HepG2 (cell line): ENCODE results near the gene OR10P1. TPM values are rescaled to one million over a fixed set of nuclear protein-coding genes. Genes with fewer than 3 reads are reported as not detected.

ENCODE experiments used
- ATAC-seq: fragments of 200-7000 bp; cut with Tn5 transposase; 3 replicates; pipeline ENCODE4 v1.9.1; 2020; ENCODE audit warnings: mild to moderate bottlenecking, moderate library complexity
- BruUV-seq: library from RNA; stranded (reverse); fragments of 400-500 nt; replicated peaks from 2 replicates; lab custom pipeline; 2021; lab: Mats Ljungman, UMichigan
- CTCF ChIA-PET: fragments of 300-600 bp; formaldehyde crosslinking; extraction: SDS; loops from one replicate; lab custom pipeline; 2021; ENCODE audit warnings: low total read pairs, inconsistent platforms, low intra/inter-chr PET ratio; lab: Yijun Ruan, JAX
- POLR2A ChIA-PET: fragments of 350-600 bp; sonication (Branson Sonifier 250); formaldehyde crosslinking; loops from one replicate; lab custom pipeline; 2020; ENCODE audit warnings: antibody characterized with exemption, inconsistent platforms; lab: Yijun Ruan, JAX
- DNase-seq: peaks from one replicate; pipeline ENCODE4 v3.0.0-alpha.2; 2015; ENCODE audit warnings: low spot score
- FAIRE-seq: peaks from 3 replicates; lab custom pipeline; 2011; peaks lifted over from hg19 to GRCh38; lab: Jason Lieb, UNC
- H2AFZ ChIP-seq: one replicate; pipeline ENCODE4 v1.6.1; 2011; ENCODE audit warnings: low read length, inconsistent platforms
- H3K27ac ChIP-seq: fragments of 300-600 bp; 3 replicates; pipeline ENCODE4 v1.8.0; 2011; ENCODE audit warnings: mixed run types, mild to moderate bottlenecking, mixed read lengths, low read length, inconsistent platforms; ENCODE audit not compliant: insufficient read depth; ENCODE audit errors: extremely low read length
- H3K27me3 ChIP-seq, 2 experiments: fragments of 200-600 bp in 1 of 2; 2 replicates in 1 of 2; 3 replicates in 1 of 2; pipeline versions ENCODE4 v1.6.0 to v1.8.0; 2011; ENCODE audit warnings: low read length in 2 of 2, mild to moderate bottlenecking in 2 of 2, moderate library complexity in 2 of 2, inconsistent platforms in 1 of 2; ENCODE audit not compliant: insufficient read depth in 2 of 2, control insufficient read depth in 1 of 2
- H3K36me3 ChIP-seq, 2 experiments: fragments of 200-600 bp in 1 of 2; replicated peaks in 1 of 2; 2 replicates in 1 of 2; 3 replicates in 1 of 2; pipeline versions ENCODE4 v1.5.1 to v1.8.0; 2011; ENCODE audit warnings: low read length in 2 of 2, inconsistent platforms in 1 of 2; ENCODE audit not compliant: insufficient read depth in 2 of 2, control insufficient read depth in 1 of 2
- H3K4me1 ChIP-seq: 2 replicates; pipeline ENCODE4 v1.5.1; 2012; ENCODE audit warnings: low read length, inconsistent platforms; ENCODE audit not compliant: insufficient read depth
- H3K4me2 ChIP-seq: 2 replicates; pipeline ENCODE4 v1.6.0; 2011; ENCODE audit warnings: low read depth, low read length, inconsistent platforms
- H3K4me3 ChIP-seq, 3 experiments: fragments of 200-600 bp in 1 of 3; sonication (generic), shearing (Covaris generic) in 1 of 3; replicated peaks in 1 of 3; 2 replicates each; pipeline ENCODE4 v1.5.1; 2011 to 2016; ENCODE audit warnings: low read length in 3 of 3, inconsistent platforms in 2 of 3, low read depth in 2 of 3, mild to moderate bottlenecking in 2 of 3, control low read depth in 1 of 3, mixed read lengths in 1 of 3; ENCODE audit not compliant: insufficient read depth in 1 of 3
- H3K79me2 ChIP-seq: one replicate; pipeline ENCODE4 v1.6.1; 2011; ENCODE audit warnings: low read length, inconsistent platforms; ENCODE audit not compliant: insufficient read depth
- H3K9ac ChIP-seq: 2 replicates; pipeline ENCODE4 v1.6.0; 2011; ENCODE audit warnings: mild to moderate bottlenecking, low read depth, low read length, inconsistent platforms; ENCODE audit not compliant: insufficient read depth
- H3K9me3 ChIP-seq: 2 replicates; pipeline ENCODE4 v1.5.1; 2012; ENCODE audit warnings: mild to moderate bottlenecking, low read length
- H4K20me1 ChIP-seq: 2 replicates; pipeline ENCODE4 v1.6.0; 2011; ENCODE audit warnings: inconsistent platforms, mild to moderate bottlenecking, low read length, moderate library complexity; ENCODE audit not compliant: insufficient read depth
- ATF4 ChIP-seq, 2 experiments: fragments of 450-650 bp in 1 of 2; sonication (generic) in 1 of 2; formaldehyde crosslinking; IDR thresholded peaks; 2 replicates each; pipeline versions ENCODE4 v1.5.0 to v1.8.0; 2020 to 2022; ENCODE audit warnings: mild to moderate bottlenecking in 1 of 2, missing genetic modification reagents in 1 of 2
- IKZF1 ChIP-seq: fragments of 450-650 bp; IDR thresholded peaks from 2 replicates; pipeline ENCODE4 v1.7.1; 2016
- MBD4 ChIP-seq: IDR thresholded peaks from 2 replicates; pipeline ENCODE4 v1.6.1; 2012; ENCODE audit warnings: low read length, inconsistent platforms, borderline replicate concordance
- MXD3 ChIP-seq: IDR thresholded peaks from 2 replicates; pipeline ENCODE4 v1.6.1; 2016; ENCODE audit warnings: mild to moderate bottlenecking, missing biosample characterization, missing genetic modification reagents
- NR2F1 ChIP-seq, 2 experiments: fragments of 450-650 bp in 1 of 2; formaldehyde crosslinking in 1 of 2; IDR thresholded peaks; 2 replicates each; pipeline versions ENCODE4 v1.5.0 to v1.6.1; 2016 to 2020; ENCODE audit warnings: mild to moderate bottlenecking in 1 of 2, missing compliant biosample characterization in 1 of 2, missing genetic modification reagents in 1 of 2, moderate library complexity in 1 of 2
- PCBP2 ChIP-seq: fragments of 200-400 bp; formaldehyde crosslinking; optimal IDR thresholded peaks from 2 replicates; pipeline ENCODE3; 2018; ENCODE audit warnings: low read length, low read depth; ENCODE audit not compliant: poor library complexity, severe bottlenecking
- SIN3B ChIP-seq: fragments of 150-350 bp; IDR thresholded peaks from 2 replicates; pipeline ENCODE4 v1.6.1; 2014; ENCODE audit warnings: low read length
- SMAD3 ChIP-seq: sonication (generic); formaldehyde crosslinking; IDR thresholded peaks from 2 replicates; pipeline ENCODE4 v1.4.0; 2020; ENCODE audit warnings: missing genetic modification reagents
- ZBTB4 ChIP-seq: sonication (generic); formaldehyde crosslinking; IDR thresholded peaks from 2 replicates; pipeline ENCODE4 v1.4.0; 2020; ENCODE audit warnings: missing genetic modification reagents, mild to moderate bottlenecking, borderline replicate concordance
- ZNF337 ChIP-seq: sonication (generic); formaldehyde crosslinking; IDR thresholded peaks from 2 replicates; pipeline ENCODE4 v1.5.1; 2020; ENCODE audit warnings: missing genetic modification reagents, low read depth, mild to moderate bottlenecking, borderline replicate concordance
- ZNF839 ChIP-seq: sonication (generic); formaldehyde crosslinking; IDR thresholded peaks from 2 replicates; pipeline ENCODE4 v1.4.0; 2020; ENCODE audit warnings: missing genetic modification reagents, mild to moderate bottlenecking, borderline replicate concordance
- WGBS: methylation state at CpG from one replicate; pipeline ENCODE4 v1.1.6; 2017; ENCODE audit warnings: low lambda C conversion rate; 5-methylcytosine and 5-hydroxymethylcytosine counted together
- in situ Hi-C: cut with HindIII; loops from 2 replicates; pipeline ENCODE4 v1.10.0; 2017; ENCODE audit warnings: low pct_unique_long_range_greater_than_20kb; ENCODE audit not compliant: extremely low pct_ligation_motif_present
- intact Hi-C: fragments of 100-400 bp; cut with micrococcal nuclease; formaldehyde crosslinking; loops from one replicate; pipeline ENCODE4 v1.10.0; 2022; ENCODE audit not compliant: unreplicated experiment
- polyA plus RNA-seq, 8 experiments: library from polyadenylated mRNA; depleted of rRNA in 3 of 8; stranded (reverse) in 7 of 8; unstranded in 1 of 8; fragments of >200 nt; fragmentation: Illumina TruSeq in 4 of 8; extraction: Trizol in 4 of 8; gene quantifications; 2 replicates each; pipeline versions ENCODE4 v1.2.1 to v1.2.3, GENCODE V29; 2011 to 2016; ENCODE audit warnings: low read depth in 4 of 8, missing spikeins in 1 of 8, mixed read lengths in 1 of 8; ENCODE audit not compliant: insufficient read depth in 1 of 8
- total RNA-seq, 5 experiments: library from RNA; depleted of rRNA; stranded (reverse); fragments of >200 nt; fragmentation: Illumina TruSeq; extraction: Trizol; gene quantifications; 2 replicates each; pipeline ENCODE4 v1.2.3, GENCODE V29; 2016; ENCODE audit warnings: low read depth in 1 of 5
- TF ChIP-seq, protein P1 (sequence below): sonication (generic); formaldehyde crosslinking; IDR thresholded peaks from 2 replicates; pipeline ENCODE4 v1.4.0; 2020; ENCODE audit warnings: mild to moderate bottlenecking, missing genetic modification reagents

OR10P1 gene
- total and polyA plus RNA-seq, 2 of the 13 experiments (the other 11 are each of a cell fraction or from before 2014, with no cell fraction given) = not detected

- no peak for TF ChIP-seq ATF4 (CRISPR knock-in tag; IDR thresholded peaks at IDR 0.05)
- no peak for TF ChIP-seq SIN3B
- TF ChIP-seq IKZF1 = no peak
Observed at GRCh38 chr12:55670276-55670675, 33.6 kb downstream of the OR10P1 start (continued).

DNA sequence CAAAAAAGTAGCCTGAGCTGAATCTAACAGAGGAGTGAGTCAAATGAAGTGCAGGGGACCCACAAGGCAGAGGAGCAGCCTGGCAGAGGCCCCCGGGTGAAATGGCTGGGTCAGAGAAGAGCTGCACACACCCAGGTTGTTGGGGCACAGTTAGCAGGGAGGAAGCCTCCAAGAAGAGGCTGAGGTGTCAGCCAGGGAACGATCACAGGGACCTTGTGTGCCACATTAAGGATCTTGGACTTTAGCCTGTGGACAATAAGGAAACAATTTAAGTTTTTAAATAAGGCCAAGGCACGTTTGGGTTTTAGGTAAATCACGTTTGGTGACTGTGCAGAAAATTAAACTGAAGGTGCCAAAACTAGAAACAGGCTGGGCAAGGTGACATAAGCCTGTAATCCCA is 35.1 kb downstream of the OR10P1 start:
- intact Hi-C loops = no loop called here
- CTCF ChIA-PET = no interaction called here
- in situ Hi-C loops = no loop called here
- H4K20me1 ChIP-seq = no peaks in the 10 kb centered on the region
- ATAC-seq = no peak
- no peak for DNase-seq
- TF ChIP-seq ZNF337 (CRISPR knock-in tag) (no peak), MXD3 (CRISPR knock-in tag) (no peak), ZBTB4 (no peak), NR2F1 (CRISPR knock-in tag; IDR thresholded peaks at IDR 0.05) (no peak), ZNF839 (CRISPR knock-in tag) (no peak), SMAD3 (CRISPR knock-in tag) (no peak), PCBP2 (no peak), MBD4 (no peak)
- TF ChIP-seq, protein P1, sequence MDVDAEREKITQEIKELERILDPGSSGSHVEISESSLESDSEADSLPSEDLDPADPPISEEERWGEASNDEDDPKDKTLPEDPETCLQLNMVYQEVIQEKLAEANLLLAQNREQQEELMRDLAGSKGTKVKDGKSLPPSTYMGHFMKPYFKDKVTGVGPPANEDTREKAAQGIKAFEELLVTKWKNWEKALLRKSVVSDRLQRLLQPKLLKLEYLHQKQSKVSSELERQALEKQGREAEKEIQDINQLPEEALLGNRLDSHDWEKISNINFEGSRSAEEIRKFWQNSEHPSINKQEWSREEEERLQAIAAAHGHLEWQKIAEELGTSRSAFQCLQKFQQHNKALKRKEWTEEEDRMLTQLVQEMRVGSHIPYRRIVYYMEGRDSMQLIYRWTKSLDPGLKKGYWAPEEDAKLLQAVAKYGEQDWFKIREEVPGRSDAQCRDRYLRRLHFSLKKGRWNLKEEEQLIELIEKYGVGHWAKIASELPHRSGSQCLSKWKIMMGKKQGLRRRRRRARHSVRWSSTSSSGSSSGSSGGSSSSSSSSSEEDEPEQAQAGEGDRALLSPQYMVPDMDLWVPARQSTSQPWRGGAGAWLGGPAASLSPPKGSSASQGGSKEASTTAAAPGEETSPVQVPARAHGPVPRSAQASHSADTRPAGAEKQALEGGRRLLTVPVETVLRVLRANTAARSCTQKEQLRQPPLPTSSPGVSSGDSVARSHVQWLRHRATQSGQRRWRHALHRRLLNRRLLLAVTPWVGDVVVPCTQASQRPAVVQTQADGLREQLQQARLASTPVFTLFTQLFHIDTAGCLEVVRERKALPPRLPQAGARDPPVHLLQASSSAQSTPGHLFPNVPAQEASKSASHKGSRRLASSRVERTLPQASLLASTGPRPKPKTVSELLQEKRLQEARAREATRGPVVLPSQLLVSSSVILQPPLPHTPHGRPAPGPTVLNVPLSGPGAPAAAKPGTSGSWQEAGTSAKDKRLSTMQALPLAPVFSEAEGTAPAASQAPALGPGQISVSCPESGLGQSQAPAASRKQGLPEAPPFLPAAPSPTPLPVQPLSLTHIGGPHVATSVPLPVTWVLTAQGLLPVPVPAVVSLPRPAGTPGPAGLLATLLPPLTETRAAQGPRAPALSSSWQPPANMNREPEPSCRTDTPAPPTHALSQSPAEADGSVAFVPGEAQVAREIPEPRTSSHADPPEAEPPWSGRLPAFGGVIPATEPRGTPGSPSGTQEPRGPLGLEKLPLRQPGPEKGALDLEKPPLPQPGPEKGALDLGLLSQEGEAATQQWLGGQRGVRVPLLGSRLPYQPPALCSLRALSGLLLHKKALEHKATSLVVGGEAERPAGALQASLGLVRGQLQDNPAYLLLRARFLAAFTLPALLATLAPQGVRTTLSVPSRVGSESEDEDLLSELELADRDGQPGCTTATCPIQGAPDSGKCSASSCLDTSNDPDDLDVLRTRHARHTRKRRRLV (CRISPR knock-in tag) = no peak
- no peak overlapping the region for H2AFZ ChIP-seq
- H3K9ac ChIP-seq = no peak overlapping the region
- H3K4me2 ChIP-seq = no peak overlapping the region
- no peak for FAIRE-seq
- 7% methylated on average over 4 of the region's 4 CpGs for WGBS
- no peak overlapping the region for H3K27ac ChIP-seq
- H3K36me3 ChIP-seq = no peaks in the 10 kb centered on the region
- H3K9me3 ChIP-seq = no peaks in the 10 kb centered on the region
- no TSS peak for BruUV-seq
- no peaks in the 10 kb centered on the region for H3K4me1 ChIP-seq
- no peaks in the 10 kb centered on the region; a peak in 2 of 5 replicates for H3K27me3 ChIP-seq
- no peak overlapping the region for H3K4me3 ChIP-seq
- POLR2A ChIA-PET = no interaction called here
- H3K79me2 ChIP-seq = no peaks in the 10 kb centered on the region
